Hepatocyte (in vitro differentiated cells): Measurements from ENCODE around the gene PLGRKT. TPM values are rescaled to one million over a fixed set of nuclear protein-coding genes. Genes with fewer than 3 reads are reported as not detected.
"Not testable (repeated sequence)": the region's sequence is repeated elsewhere in the genome, so short reads cannot be mapped to it uniquely, and the experiment has no call there.

Experiments used
- DNase-seq: peaks from one replicate; pipeline ENCODE4 v3.0.0-alpha.2; 2016; ENCODE audit warnings: low spot score
- H2AFZ ChIP-seq: fragments of 200-600 bp; sonication (generic); 2 replicates; pipeline ENCODE4 v1.6.0; 2016; ENCODE audit warnings: antibody characterized with exemption, mild to moderate bottlenecking
- H3K27ac ChIP-seq: fragments of 200-600 bp; sonication (generic); 2 replicates; pipeline ENCODE4 v1.5.1; 2016; ENCODE audit warnings: mild to moderate bottlenecking
- H3K27me3 ChIP-seq: fragments of 200-600 bp; sonication (generic); 2 replicates; pipeline ENCODE4 v1.6.1; 2016
- H3K36me3 ChIP-seq: fragments of 200-600 bp; sonication (generic); replicated peaks from 2 replicates; pipeline ENCODE4 v1.5.1; 2016; ENCODE audit warnings: low read depth; ENCODE audit not compliant: insufficient read depth
- H3K4me1 ChIP-seq: fragments of 200-600 bp; sonication (generic); 2 replicates; pipeline ENCODE4 v1.5.1; 2016; ENCODE audit warnings: mild to moderate bottlenecking, moderate library complexity; ENCODE audit not compliant: insufficient read depth
- H3K4me2 ChIP-seq: fragments of 200-600 bp; sonication (generic); 2 replicates; pipeline ENCODE4 v1.6.0; 2016
- H3K4me3 ChIP-seq: fragments of 200-600 bp; sonication (generic); 2 replicates; pipeline ENCODE4 v1.5.1; 2016; ENCODE audit warnings: mild to moderate bottlenecking
- H3K79me2 ChIP-seq: fragments of 200-600 bp; sonication (generic); 2 replicates; pipeline ENCODE4 v1.6.0; 2017; ENCODE audit warnings: mild to moderate bottlenecking
- H3K9me2 ChIP-seq: fragments of 200-600 bp; sonication (generic); replicated peaks from 2 replicates; pipeline ENCODE4 v1.6.0; 2017; ENCODE audit warnings: mild to moderate bottlenecking; ENCODE audit not compliant: insufficient read depth
- H3K9me3 ChIP-seq: fragments of 200-600 bp; sonication (generic); 2 replicates; pipeline ENCODE4 v1.5.1; 2016; ENCODE audit warnings: low read depth, mild to moderate bottlenecking
- H4K20me1 ChIP-seq: fragments of 200-600 bp; sonication (generic); 2 replicates; pipeline ENCODE4 v1.6.0; 2016; ENCODE audit warnings: mild to moderate bottlenecking; ENCODE audit not compliant: insufficient read depth, poor library complexity, severe bottlenecking
- EZH2 ChIP-seq: fragments of 200-600 bp; sonication (generic); IDR thresholded peaks from 2 replicates; pipeline ENCODE4 v1.6.1; 2016; ENCODE audit warnings: antibody characterized with exemption, mild to moderate bottlenecking, borderline replicate concordance
- EZH2phosphoT487 ChIP-seq: fragments of 200-600 bp; sonication (generic); IDR thresholded peaks from one replicate; pipeline ENCODE4 v1.6.1; 2018; ENCODE audit warnings: antibody characterized with exemption, mild to moderate bottlenecking, low read depth, moderate library complexity; ENCODE audit not compliant: unreplicated experiment, severe bottlenecking
- WGBS: methylation state at CpG from one replicate; pipeline ENCODE4 v1.1.6; 2016; ENCODE audit warnings: low lambda C conversion rate; ENCODE audit errors: missing lambda C conversion rate; 5-methylcytosine and 5-hydroxymethylcytosine counted together
- polyA plus RNA-seq: library from polyadenylated mRNA; unstranded; fragments of >200 nt; fragmentation: Nextera tagmentation; extraction: Ambion mirVana; gene quantifications from 2 replicates; pipeline ENCODE4 v1.2.1, GENCODE V29; 2016
- total RNA-seq: library from RNA; depleted of rRNA; stranded (reverse); fragments of >200 nt; gene quantifications from 2 replicates; pipeline ENCODE4 v1.2.3, GENCODE V29; 2014
- TF ChIP-seq, protein P1 (sequence below): fragments of 200-600 bp; sonication (generic); IDR thresholded peaks from 2 replicates; pipeline ENCODE4 v1.5.1; 2016; ENCODE audit warnings: antibody characterized with exemption, mild to moderate bottlenecking; ENCODE audit not compliant: poor library complexity

PLGRKT gene
- total and polyA plus RNA-seq, 2 experiments from 2014 or later, result 13.6 to 18.0 TPM

DNA sequence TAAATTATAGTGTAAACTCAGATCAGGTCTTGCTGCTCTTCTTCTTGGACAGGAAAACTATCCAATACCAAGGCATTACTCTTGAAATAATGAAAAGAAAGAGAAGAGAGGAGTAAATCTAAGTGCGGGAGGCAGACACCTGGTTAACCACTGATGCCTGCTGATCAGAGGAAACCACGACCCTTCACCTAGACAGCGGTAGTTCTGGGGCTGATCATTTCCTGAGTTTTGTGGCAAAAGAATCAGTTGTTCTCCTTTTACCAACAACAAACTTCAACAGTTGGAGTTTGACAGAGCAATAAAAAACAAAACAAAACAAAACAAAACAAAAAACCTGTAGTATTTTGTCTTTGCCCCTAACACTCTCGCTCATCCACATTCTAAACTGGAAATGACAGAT, 101.0 kb downstream of the PLGRKT start:
- Histone ChIP-seq H3K27me3 (no peaks in the 10 kb centered on the region), H3K4me3 (no peak overlapping the region), H4K20me1 (no peaks in the 10 kb centered on the region), H3K9me3 (no peaks in the 10 kb centered on the region), H3K4me1 (no peaks in the 10 kb centered on the region), H3K9me2 (no peaks in the 10 kb centered on the region), H3K27ac (no peak overlapping the region), H2AFZ (no peak overlapping the region), H3K79me2 (no peaks in the 10 kb centered on the region), H3K4me2 (no peak overlapping the region), H3K36me3 (no peaks in the 10 kb centered on the region)
- TF ChIP-seq, protein P1, sequence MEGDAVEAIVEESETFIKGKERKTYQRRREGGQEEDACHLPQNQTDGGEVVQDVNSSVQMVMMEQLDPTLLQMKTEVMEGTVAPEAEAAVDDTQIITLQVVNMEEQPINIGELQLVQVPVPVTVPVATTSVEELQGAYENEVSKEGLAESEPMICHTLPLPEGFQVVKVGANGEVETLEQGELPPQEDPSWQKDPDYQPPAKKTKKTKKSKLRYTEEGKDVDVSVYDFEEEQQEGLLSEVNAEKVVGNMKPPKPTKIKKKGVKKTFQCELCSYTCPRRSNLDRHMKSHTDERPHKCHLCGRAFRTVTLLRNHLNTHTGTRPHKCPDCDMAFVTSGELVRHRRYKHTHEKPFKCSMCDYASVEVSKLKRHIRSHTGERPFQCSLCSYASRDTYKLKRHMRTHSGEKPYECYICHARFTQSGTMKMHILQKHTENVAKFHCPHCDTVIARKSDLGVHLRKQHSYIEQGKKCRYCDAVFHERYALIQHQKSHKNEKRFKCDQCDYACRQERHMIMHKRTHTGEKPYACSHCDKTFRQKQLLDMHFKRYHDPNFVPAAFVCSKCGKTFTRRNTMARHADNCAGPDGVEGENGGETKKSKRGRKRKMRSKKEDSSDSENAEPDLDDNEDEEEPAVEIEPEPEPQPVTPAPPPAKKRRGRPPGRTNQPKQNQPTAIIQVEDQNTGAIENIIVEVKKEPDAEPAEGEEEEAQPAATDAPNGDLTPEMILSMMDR, result no peak
- TF ChIP-seq EZH2phosphoT487 (no peak), EZH2 (no peak)
- 86% methylated on average over 4 of the region's 4 CpGs for WGBS
- DNase-seq, result no peak

DNA sequence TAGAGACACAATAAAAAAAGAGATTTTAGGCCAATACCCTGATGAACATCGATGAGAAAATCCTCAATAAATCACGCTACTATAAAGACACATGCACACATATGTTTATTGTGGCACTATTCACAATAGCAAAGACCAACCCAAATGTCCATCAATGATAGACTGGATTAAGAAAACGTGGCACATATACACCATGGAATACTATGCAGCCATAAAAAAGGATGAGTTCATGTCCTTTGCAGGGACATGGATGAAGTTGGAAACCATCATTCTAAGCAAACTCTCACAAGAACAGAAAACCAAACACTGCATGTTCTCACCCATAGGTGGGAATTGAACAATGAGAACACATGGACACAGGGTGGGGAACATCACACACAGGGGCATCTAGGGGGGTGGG, 106.4 kb downstream of the PLGRKT start:
- H3K36me3 ChIP-seq, H3K4me3 ChIP-seq, H3K4me1 ChIP-seq, H3K9me3 ChIP-seq, H3K27ac ChIP-seq, DNase-seq, H2AFZ ChIP-seq, H3K4me2 ChIP-seq, H4K20me1 ChIP-seq, H3K79me2 ChIP-seq, H3K9me2 ChIP-seq, H3K27me3 ChIP-seq: not testable (repeated sequence)
- 85% methylated on average over 3 of the region's 3 CpGs for WGBS

DNA sequence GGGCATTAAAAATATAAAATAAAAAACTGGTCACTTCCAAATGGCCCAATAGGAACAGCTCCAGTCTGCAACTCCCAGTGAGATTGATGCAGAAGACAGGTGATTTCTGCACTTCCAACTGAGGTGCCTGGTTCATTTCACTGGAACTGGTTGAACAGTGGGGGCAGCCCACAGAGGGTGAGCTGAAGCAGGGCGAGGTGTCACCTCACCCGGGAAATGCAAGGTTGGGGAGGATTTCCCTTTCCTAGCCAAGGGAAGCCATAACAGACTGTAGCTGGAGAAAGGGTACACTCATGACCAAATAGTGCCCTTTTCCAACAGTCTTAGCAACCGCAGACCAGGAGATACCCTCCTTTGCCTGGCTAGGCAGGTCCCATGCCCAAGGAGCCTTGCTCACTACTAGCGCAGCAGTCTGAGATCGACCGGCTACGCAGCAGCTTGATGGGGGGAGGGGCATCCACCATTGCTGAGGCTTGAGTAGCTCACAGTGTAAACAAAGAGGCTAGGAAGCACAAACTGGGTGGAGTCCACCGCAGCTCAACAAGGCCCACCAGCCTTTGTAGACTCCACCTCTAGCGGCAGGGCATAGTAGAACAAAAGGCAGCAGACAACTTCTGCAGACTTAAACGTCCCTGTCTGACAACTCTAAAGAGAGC, 110.7 kb downstream of the PLGRKT start:
- no peak overlapping the region for H2AFZ ChIP-seq
- no peaks in the 10 kb centered on the region for H4K20me1 ChIP-seq
- H3K4me1 ChIP-seq, result no peaks in the 10 kb centered on the region
- H3K9me3 ChIP-seq, result no peaks in the 10 kb centered on the region
- DNase-seq, result peak; percentile 60
- no peaks in the 10 kb centered on the region for H3K27me3 ChIP-seq
- TF ChIP-seq EZH2phosphoT487 (no peak), EZH2 (no peak)
- TF ChIP-seq, protein P1, result no peak
- no peak overlapping the region for H3K4me3 ChIP-seq
- H3K4me2 ChIP-seq, result peak overlapping the region; percentile 6
- H3K36me3 ChIP-seq, result no peaks in the 10 kb centered on the region
- WGBS, result 42% methylated on average over 10 of the region's 10 CpGs
- no peak overlapping the region for H3K27ac ChIP-seq
- H3K9me2 ChIP-seq, result no peaks in the 10 kb centered on the region
- no peaks in the 10 kb centered on the region for H3K79me2 ChIP-seq

DNA sequence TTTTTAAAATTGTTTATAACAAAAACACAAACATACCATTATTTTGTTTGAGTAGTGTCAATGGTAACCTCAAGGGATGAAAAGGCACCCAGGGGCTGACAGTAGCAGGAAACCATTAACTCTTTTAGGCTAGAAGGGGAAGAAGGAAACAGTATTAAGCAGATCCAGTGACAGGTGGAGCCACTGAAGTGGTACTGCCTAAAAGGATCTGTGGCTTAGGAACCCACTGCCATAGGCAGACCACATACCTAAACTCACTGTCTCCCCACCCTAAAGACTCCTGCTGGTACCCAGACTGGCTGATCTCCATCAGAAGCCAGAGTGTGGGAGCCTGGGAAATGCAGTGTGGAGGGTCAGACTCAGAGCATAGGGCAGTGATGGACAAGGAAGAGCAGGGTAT, 111.5 kb downstream of the PLGRKT start:
- no peak for TF ChIP-seq EZH2
- TF ChIP-seq, protein P1, result no peak
- no peak for TF ChIP-seq EZH2phosphoT487
- no peak overlapping the region for H2AFZ ChIP-seq
- no peaks in the 10 kb centered on the region for H3K36me3 ChIP-seq
- no peak overlapping the region for H3K4me2 ChIP-seq
- no peaks in the 10 kb centered on the region for H3K9me2 ChIP-seq
- no peaks in the 10 kb centered on the region for H3K9me3 ChIP-seq
- H3K27ac ChIP-seq, result no peak overlapping the region
- DNase-seq, result no peak
- no peaks in the 10 kb centered on the region for H3K27me3 ChIP-seq
- H3K4me3 ChIP-seq, result no peak overlapping the region
- no peaks in the 10 kb centered on the region for H4K20me1 ChIP-seq
- H3K79me2 ChIP-seq, result no peaks in the 10 kb centered on the region
- H3K4me1 ChIP-seq, result no peaks in the 10 kb centered on the region

DNA sequence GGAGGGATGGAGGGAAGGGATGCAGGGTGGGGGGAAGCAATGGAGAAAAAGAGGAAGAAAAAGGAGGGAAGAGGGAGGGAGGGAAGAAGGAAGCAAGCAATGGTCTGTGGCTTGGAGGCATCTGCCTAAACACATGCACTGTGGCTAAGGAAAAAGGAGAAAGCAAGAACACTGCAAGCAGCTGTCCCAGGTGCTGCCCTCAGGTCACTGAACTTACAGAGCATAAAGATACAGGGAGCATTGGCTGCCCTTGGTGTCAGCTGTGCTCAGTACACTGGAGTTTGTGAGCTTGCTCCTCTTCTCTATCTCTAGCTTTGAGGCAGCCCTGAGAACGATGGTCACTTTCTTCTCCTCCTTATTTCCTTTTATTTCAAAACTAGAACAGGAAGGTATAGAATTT, 116.1 kb downstream of the PLGRKT start:
- not testable (repeated sequence) for H3K4me3 ChIP-seq, DNase-seq, H3K4me1 ChIP-seq, H4K20me1 ChIP-seq, H3K4me2 ChIP-seq, H2AFZ ChIP-seq, H3K36me3 ChIP-seq, H3K79me2 ChIP-seq, H3K27ac ChIP-seq, H3K27me3 ChIP-seq, H3K9me2 ChIP-seq, H3K9me3 ChIP-seq
- 81% methylated on average over 1 of the region's 1 CpG for WGBS
